Esophagus squamous epithelium (tissue), 4 donors: Measurements from ENCODE around the gene ZSCAN5A.

ENCODE experiments used
- CTCF ChIP-seq, 6 experiments: fragments of 450-650 bp in 4 of 6; fragments of 200-600 bp in 2 of 6; sonication (generic) in 2 of 6; IDR thresholded peaks; one replicate each; pipeline ENCODE4 v1.5.1; 2016 to 2019; ENCODE audit warnings: antibody characterized with exemption in 6 of 6, mild to moderate bottlenecking in 4 of 6, moderate library complexity in 4 of 6
- POLR2A ChIP-seq, 4 donors: fragments of 450-650 bp; IDR thresholded peaks; one replicate each; pipeline ENCODE4 v1.6.1; 2017; ENCODE audit warnings: antibody characterized with exemption in 4 of 4, mild to moderate bottlenecking in 4 of 4, moderate library complexity in 3 of 4

- TF ChIP-seq POLR2A (IDR thresholded peaks at IDR 0.05) (no peak), CTCF (IDR thresholded peaks at IDR 0.05) (peak in 2 of 6 experiments; percentile 11 to 45)
These were observed 33.7 kb upstream of the ZSCAN5A start for GRCh38 chr19:56348289-56348877.
